Measurements from ENCODE around the gene COPG1.

DNA sequence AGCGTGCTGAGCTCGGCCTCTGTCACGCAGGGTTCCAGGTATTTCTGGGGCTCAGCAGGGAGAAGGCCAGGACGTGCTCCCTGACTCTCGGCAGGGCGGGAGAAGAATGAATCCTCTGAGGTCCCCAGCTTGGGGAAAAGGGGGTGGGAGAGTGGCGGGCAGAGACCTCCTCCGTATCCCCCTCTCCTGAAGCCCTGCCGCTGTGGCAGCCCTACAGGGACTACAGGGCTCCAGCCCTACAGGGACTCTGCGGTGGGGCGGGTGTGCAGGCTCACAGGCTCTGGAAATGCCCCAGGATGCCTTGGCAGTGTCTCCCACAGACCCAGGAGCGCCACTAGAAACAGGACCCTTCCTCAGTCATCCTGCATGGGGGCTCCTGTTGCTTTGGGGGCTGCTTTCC lies 75.4 kb downstream of the COPG1 start:
- TF ChIP-seq CTCF (conservative IDR thresholded peaks at IDR 0.05; ENCODE audit: low read depth, low read length) (no peak), MAFK (IDR thresholded peaks at IDR 0.05; ENCODE audit: low read depth, low read length) (no peak), POLR2A (IDR thresholded peaks at IDR 0.05; ENCODE audit: low read depth, low read length) (no peak), USF2 (IDR thresholded peaks at IDR 0.05; ENCODE audit: low read depth, low read length) (no peak), RFX5 (IDR thresholded peaks at IDR 0.05; ENCODE audit: low read depth, low read length) (no peak), FOS (IDR thresholded peaks at IDR 0.05; ENCODE audit: low read depth, low read length) (no peak), CHD1 (IDR thresholded peaks at IDR 0.05; ENCODE audit: low read depth, low read length) (no peak), BHLHE40 (IDR thresholded peaks at IDR 0.05; ENCODE audit: low read depth, low read length) (no peak), RAD21 (IDR thresholded peaks at IDR 0.05; ENCODE audit: low read length) (no peak), SMC3 (IDR thresholded peaks at IDR 0.05; ENCODE audit: low read depth, low read length) (no peak)

Data from IMR-90 (cell line).